ENCODE data around the gene TMEM204. TPM values are rescaled to one million over a fixed set of nuclear protein-coding genes. Genes with fewer than 3 reads are reported as not detected.

The TMEM204 gene
- total RNA-seq, 1 experiment from 2014 or later = not detected

DNA sequence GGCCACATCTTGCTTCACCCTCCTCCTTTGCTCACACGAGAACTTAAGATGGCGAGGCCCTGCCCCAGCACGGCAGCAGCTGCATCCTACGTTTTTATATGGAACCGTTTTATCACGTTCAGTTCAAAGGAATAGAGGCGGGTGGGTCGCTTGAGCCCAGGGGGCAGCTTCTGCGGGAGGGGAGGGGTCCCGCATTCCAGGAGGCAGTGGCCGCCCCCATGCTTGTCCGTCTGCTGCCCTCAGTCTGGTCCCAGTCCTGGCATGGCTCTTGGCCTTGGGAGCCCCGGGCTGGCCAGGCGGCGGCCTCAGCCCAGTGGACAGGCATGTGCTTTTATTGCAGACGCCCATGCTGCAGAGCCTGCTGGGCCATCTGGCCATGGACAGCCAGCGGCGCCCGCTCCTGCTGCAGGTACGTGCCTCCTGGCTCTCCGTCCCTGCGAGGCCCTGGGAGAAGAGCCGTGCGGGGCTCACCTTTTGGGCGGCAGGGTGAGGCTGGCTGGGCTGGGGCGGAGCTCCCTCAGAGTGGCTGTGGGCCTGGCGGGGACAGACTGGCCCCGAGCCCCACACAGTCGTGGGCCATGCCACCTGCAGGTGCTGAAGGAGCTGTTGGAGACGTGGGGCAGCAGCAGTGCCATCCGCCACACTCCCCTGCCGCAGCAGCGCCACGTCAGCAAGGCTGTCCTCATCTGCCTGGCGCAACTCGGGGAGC, 33.6 kb upstream of the TMEM204 start:
- no peaks in the 10 kb centered on the region for H3K9me3 ChIP-seq (ENCODE audit: low read depth, low read length, poor library complexity, severe bottlenecking)
- H3K27me3 ChIP-seq (replicated peaks; ENCODE audit: insufficient read depth, low read depth, low read length, poor library complexity) = no peaks in the 10 kb centered on the region
- no peak overlapping the region for H3K27ac ChIP-seq (ENCODE audit: low read depth, low read length, poor library complexity, severe bottlenecking)
- ChIA-PET POLR2A (ENCODE audit: low non-redundant PET) (no interaction called here), CTCF (no interaction called here)
- no peak overlapping the region for H3K4me3 ChIP-seq (ENCODE audit: low read depth, low read length, poor library complexity, severe bottlenecking)
- H3K4me1 ChIP-seq (ENCODE audit: insufficient read depth, low read length, poor library complexity, severe bottlenecking) = no peaks in the 10 kb centered on the region
- DNase-seq (ENCODE audit: low spot score) = no peak
- no peak for TF ChIP-seq EZH2 (IDR thresholded peaks at IDR 0.05; ENCODE audit: borderline replicate concordance, low read depth, low read length, poor library complexity, severe bottlenecking)
- TF ChIP-seq, protein P1, sequence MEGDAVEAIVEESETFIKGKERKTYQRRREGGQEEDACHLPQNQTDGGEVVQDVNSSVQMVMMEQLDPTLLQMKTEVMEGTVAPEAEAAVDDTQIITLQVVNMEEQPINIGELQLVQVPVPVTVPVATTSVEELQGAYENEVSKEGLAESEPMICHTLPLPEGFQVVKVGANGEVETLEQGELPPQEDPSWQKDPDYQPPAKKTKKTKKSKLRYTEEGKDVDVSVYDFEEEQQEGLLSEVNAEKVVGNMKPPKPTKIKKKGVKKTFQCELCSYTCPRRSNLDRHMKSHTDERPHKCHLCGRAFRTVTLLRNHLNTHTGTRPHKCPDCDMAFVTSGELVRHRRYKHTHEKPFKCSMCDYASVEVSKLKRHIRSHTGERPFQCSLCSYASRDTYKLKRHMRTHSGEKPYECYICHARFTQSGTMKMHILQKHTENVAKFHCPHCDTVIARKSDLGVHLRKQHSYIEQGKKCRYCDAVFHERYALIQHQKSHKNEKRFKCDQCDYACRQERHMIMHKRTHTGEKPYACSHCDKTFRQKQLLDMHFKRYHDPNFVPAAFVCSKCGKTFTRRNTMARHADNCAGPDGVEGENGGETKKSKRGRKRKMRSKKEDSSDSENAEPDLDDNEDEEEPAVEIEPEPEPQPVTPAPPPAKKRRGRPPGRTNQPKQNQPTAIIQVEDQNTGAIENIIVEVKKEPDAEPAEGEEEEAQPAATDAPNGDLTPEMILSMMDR (conservative IDR thresholded peaks at IDR 0.05; ENCODE audit: low read depth, low read length) = no peak
- BruUV-seq (replicated peaks) = no TSS peak
- H3K36me3 ChIP-seq (ENCODE audit: insufficient read depth, low read length, poor library complexity, severe bottlenecking) = peaks cover 32% of the 10 kb centered on the region
- intact Hi-C loops (cut with micrococcal nuclease; ENCODE audit: unreplicated experiment) = no loop called here

DNA sequence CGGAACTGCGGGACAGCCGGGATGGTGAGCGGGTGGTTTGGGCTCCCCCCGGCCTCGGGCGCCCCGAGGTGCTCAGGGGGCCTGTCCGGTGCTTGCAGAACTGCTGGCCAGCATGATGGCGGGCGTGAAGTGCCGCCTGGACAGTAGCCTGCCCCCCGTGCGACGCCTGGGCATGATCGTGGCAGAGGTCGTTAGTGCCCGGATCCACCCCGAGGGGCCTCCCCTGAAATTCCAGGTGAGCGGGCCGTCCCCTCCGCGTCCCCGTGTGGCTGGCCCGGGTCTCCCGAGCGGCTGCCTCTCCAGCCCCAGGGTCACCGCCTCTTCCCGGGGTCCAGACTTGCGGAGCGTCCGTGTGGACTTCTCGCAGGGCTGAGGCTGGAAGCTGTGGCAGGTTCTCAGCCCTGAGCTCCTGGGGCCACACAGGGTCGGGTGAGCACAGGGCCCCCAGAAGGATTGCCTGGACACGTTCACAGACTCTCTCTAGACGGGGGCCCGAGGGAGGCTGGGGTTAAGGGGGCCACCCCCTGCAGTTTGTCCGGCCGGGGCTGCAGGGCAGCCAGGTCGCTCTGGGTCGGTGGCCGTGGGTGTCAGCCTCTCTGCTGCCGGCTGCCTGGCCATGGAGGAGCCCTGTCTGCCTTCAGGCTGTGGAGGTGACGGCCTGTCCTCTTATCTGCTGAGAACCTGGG, 32.9 kb upstream of the TMEM204 start:
- Histone ChIP-seq H3K27me3 (replicated peaks; ENCODE audit: insufficient read depth, low read depth, low read length, poor library complexity) (no peaks in the 10 kb centered on the region), H3K4me1 (ENCODE audit: insufficient read depth, low read length, poor library complexity, severe bottlenecking) (no peaks in the 10 kb centered on the region), H3K4me3 (ENCODE audit: low read depth, low read length, poor library complexity, severe bottlenecking) (no peak overlapping the region), H3K27ac (ENCODE audit: low read depth, low read length, poor library complexity, severe bottlenecking) (no peak overlapping the region), H3K9me3 (ENCODE audit: low read depth, low read length, poor library complexity, severe bottlenecking) (no peaks in the 10 kb centered on the region), H3K36me3 (ENCODE audit: insufficient read depth, low read length, poor library complexity, severe bottlenecking) (peaks cover 27% of the 10 kb centered on the region)
- no peak for TF ChIP-seq EZH2 (IDR thresholded peaks at IDR 0.05; ENCODE audit: borderline replicate concordance, low read depth, low read length, poor library complexity, severe bottlenecking)
- TF ChIP-seq, protein P1 (conservative IDR thresholded peaks at IDR 0.05; ENCODE audit: low read depth, low read length) = no peak
- DNase-seq (ENCODE audit: low spot score) = no peak
- no TSS peak for BruUV-seq (replicated peaks)
- ChIA-PET POLR2A (ENCODE audit: low non-redundant PET) (no interaction called here), CTCF (no interaction called here)
- intact Hi-C loops (cut with micrococcal nuclease; ENCODE audit: unreplicated experiment) = no loop called here

DNA sequence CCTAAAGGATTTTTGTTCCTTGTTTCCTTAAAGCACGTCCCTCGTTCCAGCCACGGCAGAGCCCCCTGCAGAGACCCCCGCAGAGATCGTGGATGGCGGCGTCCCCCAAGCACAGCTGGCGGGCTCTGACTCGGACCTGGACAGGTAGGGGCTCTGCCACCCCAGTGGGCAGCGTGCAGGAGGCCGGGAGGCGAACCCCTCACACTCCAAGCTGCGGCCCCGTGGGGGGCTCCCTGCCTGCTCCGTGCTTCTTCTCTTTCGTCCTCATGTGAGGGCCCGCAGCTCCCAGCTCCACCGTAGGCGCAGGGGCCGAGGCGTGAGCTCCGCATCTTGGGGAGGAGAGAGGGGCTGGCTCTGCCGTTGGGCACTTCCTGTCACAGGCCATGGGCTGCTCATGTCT, 31.8 kb upstream of the TMEM204 start:
- Histone ChIP-seq H3K27ac (ENCODE audit: low read depth, low read length, poor library complexity, severe bottlenecking) (no peak overlapping the region), H3K36me3 (ENCODE audit: insufficient read depth, low read length, poor library complexity, severe bottlenecking) (peaks cover 27% of the 10 kb centered on the region), H3K27me3 (replicated peaks; ENCODE audit: insufficient read depth, low read depth, low read length, poor library complexity) (no peaks in the 10 kb centered on the region), H3K4me1 (ENCODE audit: insufficient read depth, low read length, poor library complexity, severe bottlenecking) (no peaks in the 10 kb centered on the region), H3K9me3 (ENCODE audit: low read depth, low read length, poor library complexity, severe bottlenecking) (no peaks in the 10 kb centered on the region), H3K4me3 (ENCODE audit: low read depth, low read length, poor library complexity, severe bottlenecking) (no peak overlapping the region)
- no peak for DNase-seq (ENCODE audit: low spot score)
- BruUV-seq (replicated peaks) = no TSS peak
- CTCF ChIA-PET = no interaction called here
- intact Hi-C loops (cut with micrococcal nuclease; ENCODE audit: unreplicated experiment) = no loop called here
- no peak for TF ChIP-seq EZH2 (IDR thresholded peaks at IDR 0.05; ENCODE audit: borderline replicate concordance, low read depth, low read length, poor library complexity, severe bottlenecking)
- TF ChIP-seq, protein P1 (conservative IDR thresholded peaks at IDR 0.05; ENCODE audit: low read depth, low read length) = no peak
- POLR2A ChIA-PET (ENCODE audit: low non-redundant PET) = no interaction called here
